ENCODE data around the gene SERINC4.
A peak's percentile ranks its signal among the peaks of the same experiment; 100 is the strongest.
"Not testable (repeated sequence)": the region's sequence is repeated elsewhere in the genome, so short reads cannot be mapped to it uniquely, and the experiment has no call there.

The SERINC4 gene

GRCh38 chr15:43799945-43800285, at the start of gene SERINC4:
Gene SERINC4, minus strand, starts transcription at chr15:43800220. Its CDS starts 234 bp downstream, at chr15:43799986.
- TF ChIP-seq CTCF (IDR thresholded peaks at IDR 0.05; ENCODE audit: poor library complexity, severe bottlenecking) = no peak
- Histone ChIP-seq H3K27ac (ENCODE audit: poor library complexity, severe bottlenecking) (peak within 1 kb of the TSS; percentile 63), H3K27me3 (ENCODE audit: insufficient read depth, poor library complexity, severe bottlenecking) (no peaks in the 10 kb centered on the region), H3K4me1 (ENCODE audit: insufficient read depth, poor library complexity, severe bottlenecking) (peaks cover 12% of the 10 kb centered on the region), H3K4me3 (ENCODE audit: severe bottlenecking) (peak within 1 kb of the TSS; percentile 91), H3K36me3 (ENCODE audit: low read depth) (peaks cover 78% of the 10 kb centered on the region), H3K9me3 (ENCODE audit: severe bottlenecking) (no peaks in the 10 kb centered on the region)
- no peak for ATAC-seq (ENCODE audit: low read depth)
- DNase-seq (ENCODE audit: low spot score) = no peak

DNA sequence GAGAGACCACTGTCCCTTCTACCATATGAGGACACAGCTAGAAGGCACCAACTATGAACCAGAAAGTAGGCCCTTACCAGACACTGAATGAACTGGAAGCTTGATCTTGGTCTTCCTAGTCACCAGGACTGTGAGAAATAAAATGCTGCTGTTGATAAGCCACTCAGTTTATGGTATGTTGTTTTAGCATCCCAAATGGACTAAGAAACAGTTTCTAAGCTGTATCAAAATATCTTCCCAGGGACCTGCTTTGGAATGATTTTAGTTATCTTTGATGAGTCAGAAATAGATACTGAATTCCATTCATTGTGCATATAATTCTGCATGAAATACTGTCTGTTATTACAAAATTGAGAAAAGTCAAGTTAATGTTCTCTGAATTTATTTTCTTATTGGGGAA, 45.4 kb upstream of the SERINC4 start:
- Histone ChIP-seq H3K36me3 (ENCODE audit: low read depth) (peaks cover 88% of the 10 kb centered on the region), H3K4me3 (ENCODE audit: severe bottlenecking) (no peak overlapping the region), H3K9me3 (ENCODE audit: severe bottlenecking) (no peaks in the 10 kb centered on the region), H3K27ac (ENCODE audit: poor library complexity, severe bottlenecking) (no peak overlapping the region), H3K4me1 (ENCODE audit: insufficient read depth, poor library complexity, severe bottlenecking) (no peaks in the 10 kb centered on the region), H3K27me3 (ENCODE audit: insufficient read depth, poor library complexity, severe bottlenecking) (no peaks in the 10 kb centered on the region)
- no peak for DNase-seq (ENCODE audit: low spot score)
- no peak for ATAC-seq (ENCODE audit: low read depth)
- TF ChIP-seq CTCF (IDR thresholded peaks at IDR 0.05; ENCODE audit: poor library complexity, severe bottlenecking) = no peak

DNA sequence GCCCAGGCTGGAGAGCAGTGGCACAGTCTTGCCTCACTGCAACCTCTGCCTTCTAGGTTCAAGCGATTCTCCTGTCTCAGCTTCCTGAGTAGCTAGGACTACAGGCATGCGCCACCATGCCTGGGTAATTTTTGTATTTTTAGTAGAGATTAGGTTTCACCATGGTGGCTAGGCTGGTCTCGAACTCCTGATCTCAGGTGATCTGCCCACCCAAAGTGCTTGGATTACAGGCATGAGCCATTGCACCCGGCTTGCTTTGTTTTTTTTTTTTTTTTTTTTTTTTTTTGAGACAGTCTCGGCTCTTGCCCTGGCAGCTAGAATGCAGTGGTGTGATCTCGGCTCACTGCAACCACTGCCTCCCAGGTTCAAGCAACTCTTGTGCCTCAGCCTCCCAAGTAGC, 32.5 kb upstream of the SERINC4 start:
- H3K36me3 ChIP-seq (ENCODE audit: low read depth) = peaks cover 70% of the 10 kb centered on the region

GRCh38 chr15:43831519-43832052, 31.6 kb upstream of the SERINC4 start:
- not testable (repeated sequence) for H3K4me3 ChIP-seq (ENCODE audit: severe bottlenecking); H3K27ac ChIP-seq (ENCODE audit: poor library complexity, severe bottlenecking)
- H3K36me3 ChIP-seq (ENCODE audit: low read depth) = peaks cover 61% of the 10 kb centered on the region

More for the DNA sequence above, 32.5 kb upstream of the SERINC4 start:
- DNase-seq (ENCODE audit: low spot score); H3K9me3 ChIP-seq (ENCODE audit: severe bottlenecking); H3K27ac ChIP-seq (ENCODE audit: poor library complexity, severe bottlenecking); H3K4me1 ChIP-seq (ENCODE audit: insufficient read depth, poor library complexity, severe bottlenecking); H3K27me3 ChIP-seq (ENCODE audit: insufficient read depth, poor library complexity, severe bottlenecking); ATAC-seq (ENCODE audit: low read depth); H3K4me3 ChIP-seq (ENCODE audit: severe bottlenecking): not testable (repeated sequence)

GRCh38 chr15:43830691-43831275, 30.8 kb upstream of the SERINC4 start:
- not testable (repeated sequence) for H3K27me3 ChIP-seq (ENCODE audit: insufficient read depth, poor library complexity, severe bottlenecking); H3K27ac ChIP-seq (ENCODE audit: poor library complexity, severe bottlenecking); ATAC-seq (ENCODE audit: low read depth); H3K9me3 ChIP-seq (ENCODE audit: severe bottlenecking); H3K4me3 ChIP-seq (ENCODE audit: severe bottlenecking); DNase-seq (ENCODE audit: low spot score); H3K4me1 ChIP-seq (ENCODE audit: insufficient read depth, poor library complexity, severe bottlenecking)
- H3K36me3 ChIP-seq (ENCODE audit: low read depth) = peaks cover 53% of the 10 kb centered on the region

More at GRCh38 chr15:43831519-43832052, 31.6 kb upstream of the SERINC4 start:
- H3K4me1 ChIP-seq (ENCODE audit: insufficient read depth, poor library complexity, severe bottlenecking); H3K27me3 ChIP-seq (ENCODE audit: insufficient read depth, poor library complexity, severe bottlenecking); ATAC-seq (ENCODE audit: low read depth); H3K9me3 ChIP-seq (ENCODE audit: severe bottlenecking); DNase-seq (ENCODE audit: low spot score): not testable (repeated sequence)

GRCh38 chr15:43829951-43830540, 30.0 kb upstream of the SERINC4 start:
- DNase-seq (ENCODE audit: low spot score); H3K4me1 ChIP-seq (ENCODE audit: insufficient read depth, poor library complexity, severe bottlenecking); ATAC-seq (ENCODE audit: low read depth); H3K9me3 ChIP-seq (ENCODE audit: severe bottlenecking); H3K4me3 ChIP-seq (ENCODE audit: severe bottlenecking); H3K27ac ChIP-seq (ENCODE audit: poor library complexity, severe bottlenecking); H3K27me3 ChIP-seq (ENCODE audit: insufficient read depth, poor library complexity, severe bottlenecking): not testable (repeated sequence)
- H3K36me3 ChIP-seq (ENCODE audit: low read depth) = peaks cover 48% of the 10 kb centered on the region

Measured in RWPE2 (cell line).